GM23248 (cell line): Measurements from ENCODE around the gene EXOC6. TPM values are rescaled to one million over a fixed set of nuclear protein-coding genes. Genes with fewer than 3 reads are reported as not detected.
"Not testable (repeated sequence)": the region's sequence is repeated elsewhere in the genome, so short reads cannot be mapped to it uniquely, and the experiment has no call there.

Experiments
- DNase-seq: peaks from one replicate; pipeline ENCODE4 v3.0.0-alpha.2; 2015
- H2AFZ ChIP-seq: fragments of 200-600 bp; sonication (generic); 2 replicates; pipeline ENCODE4 v1.6.1; 2016; ENCODE audit warnings: antibody characterized with exemption
- H3F3A ChIP-seq: fragments of 200-600 bp; sonication (generic); 2 replicates; pipeline ENCODE4 v1.6.1; 2016; ENCODE audit warnings: mild to moderate bottlenecking, antibody characterized with exemption, mixed run types; ENCODE audit not compliant: insufficient read depth
- H3K27ac ChIP-seq: fragments of 200-600 bp; sonication (generic); 2 replicates; pipeline ENCODE4 v1.5.1; 2016; ENCODE audit warnings: mild to moderate bottlenecking
- H3K27me3 ChIP-seq: fragments of 200-600 bp; sonication (generic); replicated peaks from 2 replicates; pipeline ENCODE4 v1.6.1; 2016; ENCODE audit warnings: mild to moderate bottlenecking; ENCODE audit not compliant: insufficient read depth
- H3K36me3 ChIP-seq: fragments of 200-600 bp; sonication (generic); 2 replicates; pipeline ENCODE4 v1.6.1; 2016; ENCODE audit warnings: low read depth, mild to moderate bottlenecking
- H3K4me1 ChIP-seq: fragments of 200-600 bp; sonication (generic); 2 replicates; pipeline ENCODE4 v1.6.1; 2016; ENCODE audit warnings: mild to moderate bottlenecking; ENCODE audit not compliant: insufficient read depth
- H3K4me2 ChIP-seq: fragments of 200-600 bp; sonication (generic); one replicate; pipeline ENCODE4 v1.6.1; 2016; ENCODE audit warnings: mild to moderate bottlenecking; ENCODE audit not compliant: unreplicated experiment
- H3K4me3 ChIP-seq: fragments of 200-600 bp; sonication (generic); 2 replicates; pipeline ENCODE4 v1.5.1; 2016; ENCODE audit warnings: mild to moderate bottlenecking
- H3K79me2 ChIP-seq: fragments of 200-600 bp; sonication (generic); 2 replicates; pipeline ENCODE4 v1.6.1; 2016; ENCODE audit warnings: mild to moderate bottlenecking; ENCODE audit not compliant: insufficient read depth
- H3K9ac ChIP-seq: fragments of 200-600 bp; sonication (generic); 2 replicates; pipeline ENCODE4 v1.6.1; 2016; ENCODE audit warnings: mild to moderate bottlenecking
- H3K9me2 ChIP-seq: fragments of 200-600 bp; sonication (generic); 2 replicates; pipeline ENCODE4 v1.6.1; 2016; ENCODE audit warnings: mixed run types, mild to moderate bottlenecking, moderate library complexity; ENCODE audit not compliant: insufficient read depth
- H3K9me3 ChIP-seq: fragments of 200-600 bp; sonication (generic); one replicate; pipeline ENCODE4 v1.6.1; 2017; ENCODE audit warnings: low read depth
- H4K20me1 ChIP-seq: fragments of 200-600 bp; sonication (generic); 2 replicates; pipeline ENCODE4 v1.6.0; 2016; ENCODE audit not compliant: insufficient read depth
- EZH2 ChIP-seq: fragments of 200-600 bp; sonication (generic); IDR thresholded peaks from 2 replicates; pipeline ENCODE4 v1.6.1; 2018; ENCODE audit warnings: antibody characterized with exemption, mild to moderate bottlenecking; ENCODE audit not compliant: insufficient read depth, poor library complexity, severe bottlenecking
- EZH2phosphoT487 ChIP-seq: fragments of 200-600 bp; sonication (generic); IDR thresholded peaks from 2 replicates; pipeline ENCODE4 v1.6.1; 2018; ENCODE audit warnings: antibody characterized with exemption, moderate library complexity, mild to moderate bottlenecking, low read depth; ENCODE audit not compliant: insufficient read depth
- WGBS, 2 experiments: methylation state at CpG; one replicate each; pipeline ENCODE4 v1.1.6; 2015 to 2017; ENCODE audit warnings: low lambda C conversion rate in 2 of 2, low coverage in 1 of 2; ENCODE audit errors: missing lambda C conversion rate in 2 of 2; 5-methylcytosine and 5-hydroxymethylcytosine counted together
- in situ Hi-C: fragments of 300-500 bp; cut with MboI; formaldehyde crosslinking; loops from 2 replicates; pipeline ENCODE4 v1.15.0; 2020
- polyA plus RNA-seq: library from polyadenylated mRNA; unstranded; fragments of >200 nt; fragmentation: Nextera tagmentation; extraction: Ambion mirVana; gene quantifications from 2 replicates; pipeline ENCODE4 v1.2.1, GENCODE V29; 2016
- total RNA-seq: library from RNA; depleted of rRNA; stranded (reverse); fragments of >200 nt; shearing (Covaris generic); gene quantifications from 2 replicates; pipeline ENCODE4 v1.2.3, GENCODE V29; 2014

Gene EXOC6
- total and polyA plus RNA-seq, 2 experiments from 2014 or later = 2.0 to 3.4 TPM

GRCh38 chr10:92938841-92939240 is 90.5 kb downstream of the EXOC6 start:
- no peak overlapping the region for H3K27ac ChIP-seq
- no peak overlapping the region for H3K9ac ChIP-seq
- no peak overlapping the region for H3K4me2 ChIP-seq
- H3K4me1 ChIP-seq = no peaks in the 10 kb centered on the region
- H3K9me2 ChIP-seq = no peaks in the 10 kb centered on the region
- TF ChIP-seq EZH2phosphoT487 = no peak
- TF ChIP-seq EZH2 = no peak
- H3K79me2 ChIP-seq = no peaks in the 10 kb centered on the region
- no peak overlapping the region for H3K4me3 ChIP-seq
- 93 to 98% methylated on average over 1 of the region's 1 CpG for WGBS, 2 experiments
- in situ Hi-C loops = no loop called here
- no peaks in the 10 kb centered on the region for H3F3A ChIP-seq
- H3K27me3 ChIP-seq = no peaks in the 10 kb centered on the region
- H2AFZ ChIP-seq = no peak overlapping the region
- H3K9me3 ChIP-seq = no peaks in the 10 kb centered on the region
- DNase-seq = no peak
- H4K20me1 ChIP-seq = no peaks in the 10 kb centered on the region
- H3K36me3 ChIP-seq = no peaks in the 10 kb centered on the region

DNA sequence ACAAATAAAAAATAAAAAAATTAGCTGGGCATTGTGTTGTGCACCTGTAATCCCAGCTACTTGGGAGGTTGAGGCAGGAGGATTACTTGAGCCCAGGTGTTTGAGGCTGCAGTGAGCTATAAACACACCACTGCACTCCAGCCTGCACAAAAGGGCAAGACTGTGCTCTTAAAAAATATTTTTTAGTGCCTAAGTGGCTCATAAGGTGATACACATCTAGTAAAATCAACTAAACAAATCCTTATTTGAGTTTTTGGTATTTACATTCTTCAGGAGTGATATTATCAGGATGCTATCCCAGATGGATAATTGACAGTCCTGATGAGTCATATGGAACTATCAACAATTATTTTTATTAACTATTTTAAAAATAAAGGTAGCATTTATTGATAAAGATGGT is 93.9 kb downstream of the EXOC6 start:
- H3K27ac ChIP-seq = no peak overlapping the region
- in situ Hi-C loops = no loop called here
- H3K36me3 ChIP-seq = no peaks in the 10 kb centered on the region
- no peaks in the 10 kb centered on the region for H3K9me2 ChIP-seq
- H3F3A ChIP-seq = no peaks in the 10 kb centered on the region
- H3K4me2 ChIP-seq = no peak overlapping the region
- H3K27me3 ChIP-seq = no peaks in the 10 kb centered on the region
- H3K4me1 ChIP-seq = no peaks in the 10 kb centered on the region
- H3K9me3 ChIP-seq = no peaks in the 10 kb centered on the region
- H3K4me3 ChIP-seq = no peak overlapping the region
- TF ChIP-seq EZH2phosphoT487 = no peak
- TF ChIP-seq EZH2 = no peak
- DNase-seq = no peak
- no peak overlapping the region for H3K9ac ChIP-seq
- H4K20me1 ChIP-seq = no peaks in the 10 kb centered on the region
- H3K79me2 ChIP-seq = no peaks in the 10 kb centered on the region
- H2AFZ ChIP-seq = no peak overlapping the region

DNA sequence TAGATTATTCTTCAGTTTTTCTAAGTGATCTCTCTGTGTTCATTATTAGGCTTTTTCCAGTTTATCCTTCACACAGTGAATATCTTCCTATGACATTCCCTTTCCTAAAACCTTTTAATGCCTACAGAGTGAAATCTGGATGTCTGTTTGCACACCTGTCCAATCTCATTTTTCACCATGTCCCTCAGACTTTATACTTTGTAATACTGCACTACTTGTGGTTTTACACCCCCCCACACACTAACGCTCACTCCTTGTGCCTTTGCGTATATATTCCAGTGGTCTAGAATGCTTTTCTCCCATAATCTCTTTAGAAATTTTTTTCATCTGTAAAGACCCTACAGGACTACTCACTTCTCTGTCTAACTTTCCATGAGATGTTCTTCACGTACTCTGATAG is 98.2 kb downstream of the EXOC6 start:
- H3K27ac ChIP-seq = no peak overlapping the region
- DNase-seq = no peak
- 92 to 97% methylated on average over 3 of the region's 3 CpGs for WGBS, 2 experiments
- no peaks in the 10 kb centered on the region for H3F3A ChIP-seq
- no peak overlapping the region for H2AFZ ChIP-seq
- no peaks in the 10 kb centered on the region for H4K20me1 ChIP-seq
- no peaks in the 10 kb centered on the region for H3K36me3 ChIP-seq
- H3K4me1 ChIP-seq = no peaks in the 10 kb centered on the region
- no peaks in the 10 kb centered on the region for H3K9me3 ChIP-seq
- H3K79me2 ChIP-seq = no peaks in the 10 kb centered on the region
- H3K9ac ChIP-seq = no peak overlapping the region
- in situ Hi-C loops = no loop called here
- TF ChIP-seq EZH2phosphoT487 = no peak
- no peak for TF ChIP-seq EZH2
- no peaks in the 10 kb centered on the region for H3K9me2 ChIP-seq
- no peak overlapping the region for H3K4me2 ChIP-seq
- H3K27me3 ChIP-seq = no peaks in the 10 kb centered on the region
- no peak overlapping the region for H3K4me3 ChIP-seq

GRCh38 chr10:92952573-92952972 is 104.3 kb downstream of the EXOC6 start:
- H3K9me2 ChIP-seq, H3K27ac ChIP-seq, H2AFZ ChIP-seq, in situ Hi-C loops, H3K36me3 ChIP-seq, H3K79me2 ChIP-seq, H3K4me2 ChIP-seq, H3K4me1 ChIP-seq, H3K9ac ChIP-seq, H3K9me3 ChIP-seq, H3K27me3 ChIP-seq, H3K4me3 ChIP-seq, DNase-seq, H3F3A ChIP-seq, H4K20me1 ChIP-seq: not testable (repeated sequence)

DNA sequence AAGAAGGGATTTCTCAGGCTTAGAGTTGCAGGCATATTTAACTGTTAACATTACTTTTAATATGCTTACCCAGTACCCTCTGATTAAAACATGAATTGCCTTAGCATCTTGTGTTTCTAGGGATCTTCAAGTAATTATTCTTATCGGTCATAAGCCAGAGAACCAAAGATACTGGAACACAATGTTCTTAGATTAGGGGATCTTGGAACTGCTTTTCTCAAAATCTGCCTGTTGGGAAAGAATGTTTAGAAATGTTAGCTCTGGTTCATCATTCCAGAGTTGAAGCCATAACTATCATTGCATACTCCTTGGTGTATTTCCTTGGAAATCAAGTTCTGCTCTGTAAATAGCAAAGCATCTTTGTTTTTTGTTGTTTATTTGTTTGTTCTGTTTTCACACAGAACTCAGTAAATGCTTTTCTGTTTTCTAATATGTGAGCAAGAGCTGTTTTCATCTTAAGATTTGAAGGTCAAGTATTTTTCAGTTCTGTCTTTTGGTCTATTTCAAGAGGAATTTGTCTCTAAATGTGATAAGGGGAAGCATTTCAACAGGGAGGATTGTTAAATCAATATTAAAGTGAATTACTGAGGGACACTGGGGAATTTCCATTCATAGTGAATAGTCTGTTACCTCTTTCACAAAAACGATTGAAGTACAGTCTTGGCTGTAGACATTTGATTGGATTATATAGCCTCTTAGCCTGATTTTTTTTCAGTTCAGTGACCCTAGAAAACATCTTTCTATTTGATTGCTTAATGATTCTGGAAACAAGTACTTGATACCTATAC is 109.1 kb downstream of the EXOC6 start:
- no peak for TF ChIP-seq EZH2
- no peak for TF ChIP-seq EZH2phosphoT487
- 54 to 57% methylated on average over 2 of the region's 2 CpGs for WGBS, 2 experiments
- H3K27ac ChIP-seq = no peak overlapping the region
- no peaks in the 10 kb centered on the region for H3K79me2 ChIP-seq
- H3K9me2 ChIP-seq = no peaks in the 10 kb centered on the region
- no peak overlapping the region for H3K4me2 ChIP-seq
- H3K9me3 ChIP-seq = no peaks in the 10 kb centered on the region
- H3K4me3 ChIP-seq = no peak overlapping the region
- H2AFZ ChIP-seq = no peak overlapping the region
- H3F3A ChIP-seq = no peaks in the 10 kb centered on the region
- no peaks in the 10 kb centered on the region for H4K20me1 ChIP-seq
- no peaks in the 10 kb centered on the region for H3K27me3 ChIP-seq
- H3K9ac ChIP-seq = no peak overlapping the region
- no peaks in the 10 kb centered on the region for H3K36me3 ChIP-seq
- no peaks in the 10 kb centered on the region for H3K4me1 ChIP-seq
- DNase-seq = no peak
- in situ Hi-C loops = no loop called here
